OCI-LY1 (cell line): ENCODE measurements around the gene DENND1B.

Source experiments
- H2AFZ ChIP-seq: fragments of 200-600 bp; sonication (generic), shearing (Covaris generic); 2 replicates; pipeline ENCODE4 v1.6.0; 2014; ENCODE audit warnings: antibody characterized with exemption, mild to moderate bottlenecking, low read length
- H3F3A ChIP-seq: fragments of 200-600 bp; sonication (generic), shearing (Covaris generic); 2 replicates; pipeline ENCODE4 v1.6.0; 2014; ENCODE audit warnings: mild to moderate bottlenecking, antibody characterized with exemption, low read length, moderate library complexity; ENCODE audit not compliant: insufficient read depth
- H3K27ac ChIP-seq: fragments of 200-600 bp; sonication (generic); 2 replicates; pipeline ENCODE4 v1.5.1; 2014; ENCODE audit warnings: low read length, mixed run types, mild to moderate bottlenecking, low read depth; ENCODE audit not compliant: poor library complexity, severe bottlenecking
- H3K27me3 ChIP-seq: fragments of 200-600 bp; sonication (generic); 2 replicates; pipeline ENCODE4 v1.6.0; 2014; ENCODE audit warnings: antibody characterized with exemption, mild to moderate bottlenecking, low read length, moderate library complexity; ENCODE audit not compliant: insufficient read depth
- H3K36me3 ChIP-seq: fragments of 200-600 bp; sonication (generic); 2 replicates; pipeline ENCODE4 v1.6.1; 2014; ENCODE audit warnings: mild to moderate bottlenecking, antibody characterized with exemption, low read length, moderate library complexity, mixed read lengths; ENCODE audit not compliant: insufficient read depth
- H3K4me1 ChIP-seq: fragments of 200-600 bp; sonication (generic); 2 replicates; pipeline ENCODE4 v1.5.1; 2014; ENCODE audit warnings: mild to moderate bottlenecking, low read length, moderate library complexity; ENCODE audit not compliant: insufficient read depth, severe bottlenecking
- H3K4me2 ChIP-seq: fragments of 200-600 bp; sonication (generic), shearing (Covaris generic); 2 replicates; pipeline ENCODE4 v1.6.1; 2014; ENCODE audit warnings: low read length
- H3K4me3 ChIP-seq: fragments of 200-600 bp; sonication (generic); 2 replicates; pipeline ENCODE4 v1.5.1; 2014; ENCODE audit warnings: low read length, low read depth, mild to moderate bottlenecking, mixed read lengths; ENCODE audit not compliant: poor library complexity, severe bottlenecking
- H3K79me2 ChIP-seq: fragments of 200-600 bp; shearing (Covaris generic); 2 replicates; pipeline ENCODE4 v1.6.1; 2016; ENCODE audit warnings: mixed run types, low read length, mixed read lengths; ENCODE audit not compliant: insufficient read depth
- H3K9ac ChIP-seq: fragments of 200-600 bp; sonication (generic), shearing (Covaris generic); 2 replicates; pipeline ENCODE4 v1.6.1; 2014; ENCODE audit warnings: mild to moderate bottlenecking, low read length, mixed read lengths
- H3K9me2 ChIP-seq: fragments of 200-600 bp; sonication (generic), shearing (Covaris generic); 2 replicates; pipeline ENCODE4 v1.6.1; 2014; ENCODE audit warnings: low read depth, mild to moderate bottlenecking, low read length, mixed read lengths
- H3K9me3 ChIP-seq: fragments of 200-600 bp; shearing (Covaris generic); 2 replicates; pipeline ENCODE4 v1.6.1; 2014; ENCODE audit warnings: low read length, mixed read lengths
- H4K20me1 ChIP-seq: fragments of 200-600 bp; sonication (generic), shearing (Covaris generic); 2 replicates; pipeline ENCODE4 v1.6.0; 2016; ENCODE audit warnings: mild to moderate bottlenecking, low read length; ENCODE audit not compliant: insufficient read depth
- CTCF ChIP-seq: fragments of 200-600 bp; sonication (generic), shearing (Covaris generic); IDR thresholded peaks from 2 replicates; pipeline ENCODE4 v1.5.1; 2017; ENCODE audit warnings: mild to moderate bottlenecking, antibody characterized with exemption, low read length, moderate library complexity, mixed read lengths
- EZH2 ChIP-seq: fragments of 200-600 bp; sonication (generic), shearing (Covaris generic); IDR thresholded peaks from 2 replicates; pipeline ENCODE4 v1.8.0; 2017; ENCODE audit warnings: borderline replicate concordance, mixed run types, mild to moderate bottlenecking, antibody characterized with exemption, low read length, moderate library complexity, mixed read lengths

DENND1B gene

GRCh38 chr1:197690074-197690473 is 85.2 kb downstream of the DENND1B start:
- Histone ChIP-seq H3K4me3 (no peak overlapping the region), H3K9me2 (no peaks in the 10 kb centered on the region), H3K4me2 (no peak overlapping the region), H4K20me1 (no peaks in the 10 kb centered on the region), H3K79me2 (no peaks in the 10 kb centered on the region; the same call in 1 of the 2 replicates), H3K9ac (no peak overlapping the region), H3K36me3 (peaks cover 19% of the 10 kb centered on the region), H3K9me3 (peaks cover 8% of the 10 kb centered on the region), H3K27me3 (no peaks in the 10 kb centered on the region), H3K4me1 (peaks cover 8% of the 10 kb centered on the region), H3F3A (no peaks in the 10 kb centered on the region), H2AFZ (no peak overlapping the region), H3K27ac (no peak overlapping the region)
- TF ChIP-seq EZH2, result no peak
- TF ChIP-seq CTCF, result no peak

DNA sequence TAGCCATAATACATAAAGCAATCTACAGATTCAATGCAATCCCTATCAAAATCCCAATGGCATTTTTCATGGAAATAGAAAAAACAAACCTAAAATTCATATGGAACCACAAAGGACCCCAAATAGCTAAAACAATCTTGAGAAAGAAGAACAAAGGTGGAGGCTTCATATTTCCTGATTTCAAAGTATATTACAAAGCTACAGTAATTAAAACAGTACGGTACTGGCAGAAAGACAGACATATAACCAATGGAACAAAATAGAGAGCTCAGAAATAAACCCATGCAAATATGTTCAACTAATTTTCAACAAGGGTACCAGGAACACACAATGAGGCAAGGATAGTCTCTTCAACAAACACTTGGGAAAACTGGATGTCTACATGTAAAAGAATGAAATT is 87.0 kb downstream of the DENND1B start:
- TF ChIP-seq EZH2, result no peak
- TF ChIP-seq CTCF, result no peak
- Histone ChIP-seq H3K9me2 (no peaks in the 10 kb centered on the region), H3K27me3 (no peaks in the 10 kb centered on the region), H3K36me3 (peaks cover 19% of the 10 kb centered on the region), H3K4me2 (no peak overlapping the region), H3K4me1 (no peaks in the 10 kb centered on the region), H2AFZ (no peak overlapping the region), H3K9me3 (peaks cover 8% of the 10 kb centered on the region), H3K4me3 (no peak overlapping the region), H3K9ac (no peak overlapping the region), H3F3A (no peaks in the 10 kb centered on the region), H3K79me2 (no peaks in the 10 kb centered on the region), H3K27ac (no peak overlapping the region), H4K20me1 (no peaks in the 10 kb centered on the region)

- Histone ChIP-seq H3F3A (no peaks in the 10 kb centered on the region), H3K27me3 (no peaks in the 10 kb centered on the region), H3K79me2 (peaks cover 2% of the 10 kb centered on the region; the same call in 1 of the 2 replicates), H3K9me2 (no peaks in the 10 kb centered on the region), H3K36me3 (peaks cover 19% of the 10 kb centered on the region), H2AFZ (no peak overlapping the region), H3K4me3 (no peak overlapping the region), H3K4me2 (no peak overlapping the region), H3K9me3 (peaks cover 8% of the 10 kb centered on the region), H3K9ac (no peak overlapping the region), H3K27ac (no peak overlapping the region), H4K20me1 (no peaks in the 10 kb centered on the region), H3K4me1 (no peaks in the 10 kb centered on the region)
- no peak for TF ChIP-seq CTCF
- no peak for TF ChIP-seq EZH2
These were observed 88.5 kb downstream of the DENND1B start for GRCh38 chr1:197686702-197687355.
